Endothelial cell of umbilical vein (primary cell): ENCODE measurements around the gene SHISA9. TPM values are rescaled to one million over a fixed set of nuclear protein-coding genes. Genes with fewer than 3 reads are reported as not detected.

Source experiments
- BruUV-seq: library from RNA; stranded (reverse); fragments of 400-500 nt; replicated peaks from 2 replicates; lab custom pipeline; 2021; lab: Mats Ljungman, UMichigan
- CTCF ChIA-PET: fragments of 300-600, 350-600 bp; sonication (Branson Sonifier 250); formaldehyde crosslinking; loops from one replicate; lab custom pipeline; 2021; ENCODE audit warnings: antibody characterized with exemption, inconsistent platforms; lab: Charles Lee
- POLR2A ChIA-PET: fragments of 300-600, 350-600 bp; sonication (Branson Sonifier 250); formaldehyde crosslinking; loops from one replicate; lab custom pipeline; 2021; ENCODE audit warnings: antibody characterized with exemption, inconsistent platforms; lab: Charles Lee
- DNase-seq: peaks from one replicate; pipeline ENCODE4 v3.0.0-alpha.2; 2011; ENCODE audit warnings: low read depth, low spot score
- FAIRE-seq: peaks from 2 replicates; lab custom pipeline; 2011; peaks lifted over from hg19 to GRCh38; lab: Jason Lieb, UNC
- H2AFZ ChIP-seq: 2 replicates; pipeline ENCODE4 v1.6.0; 2012; ENCODE audit warnings: low read depth, low read length, control low read depth, inconsistent platforms
- H3K27ac ChIP-seq: 2 replicates; pipeline ENCODE4 v1.5.1; 2011; ENCODE audit warnings: low read depth, mild to moderate bottlenecking, control low read depth, low read length, moderate library complexity; ENCODE audit not compliant: insufficient read depth
- H3K27me3 ChIP-seq, 2 experiments: 2 replicates each; pipeline versions ENCODE4 v1.6.0 to v1.6.1; 2011; ENCODE audit warnings: low read length in 2 of 2, mixed read lengths in 1 of 2; ENCODE audit not compliant: control insufficient read depth in 2 of 2, insufficient read depth in 2 of 2
- H3K36me3 ChIP-seq, 2 experiments: 2 replicates in 1 of 2; 3 replicates in 1 of 2; pipeline ENCODE4 v1.5.1; 2011; ENCODE audit warnings: low read length in 2 of 2, mild to moderate bottlenecking in 1 of 2, moderate library complexity in 1 of 2; ENCODE audit not compliant: control insufficient read depth in 2 of 2, insufficient read depth in 2 of 2; ENCODE audit errors: extremely low read depth in 1 of 2
- H3K4me1 ChIP-seq: 3 replicates; pipeline ENCODE4 v1.5.1; 2011; ENCODE audit warnings: mild to moderate bottlenecking, low read length; ENCODE audit not compliant: control insufficient read depth, insufficient read depth; ENCODE audit errors: extremely low read depth
- H3K4me2 ChIP-seq: 2 replicates; pipeline ENCODE4 v1.6.1; 2011; ENCODE audit warnings: low read length, control low read depth, mixed read lengths; ENCODE audit not compliant: insufficient read depth
- H3K4me3 ChIP-seq, 3 experiments: fragments of 200-600 bp in 1 of 3; sonication (generic), shearing (Covaris generic) in 1 of 3; replicated peaks in 1 of 3; 2 replicates each; pipeline ENCODE4 v1.5.1; 2011 to 2016; ENCODE audit warnings: control low read depth in 3 of 3, low read length in 3 of 3, mild to moderate bottlenecking in 2 of 3, inconsistent platforms in 1 of 3, low read depth in 1 of 3, moderate library complexity in 1 of 3; ENCODE audit not compliant: insufficient read depth in 1 of 3
- H3K79me2 ChIP-seq: 2 replicates; pipeline ENCODE4 v1.6.0; 2012; ENCODE audit warnings: low read length, inconsistent platforms; ENCODE audit not compliant: control insufficient read depth, insufficient read depth
- H3K9ac ChIP-seq: replicated peaks from 2 replicates; pipeline ENCODE3; 2011; ENCODE audit warnings: low read length, control low read depth; ENCODE audit not compliant: insufficient read depth; ENCODE audit errors: extremely low read depth
- H3K9me1 ChIP-seq: replicated peaks from 3 replicates; pipeline ENCODE4 v1.6.0; 2011; ENCODE audit warnings: mild to moderate bottlenecking, low read length; ENCODE audit not compliant: control insufficient read depth, insufficient read depth; ENCODE audit errors: extremely low read depth
- H3K9me3 ChIP-seq: replicated peaks from 2 replicates; pipeline ENCODE4 v1.5.1; 2012; ENCODE audit warnings: low read length, inconsistent platforms; ENCODE audit not compliant: control insufficient read depth, insufficient read depth
- H4K20me1 ChIP-seq: replicated peaks from 2 replicates; pipeline ENCODE3; 2011; ENCODE audit warnings: mild to moderate bottlenecking, low read length; ENCODE audit not compliant: control insufficient read depth, insufficient read depth; ENCODE audit errors: extremely low read depth
- EZH2 ChIP-seq: IDR thresholded peaks from 2 replicates; pipeline ENCODE4 v1.6.1; 2012; ENCODE audit warnings: borderline replicate concordance, low read depth, mild to moderate bottlenecking, moderate library complexity, low read length, inconsistent platforms; ENCODE audit not compliant: severe bottlenecking
- FOS ChIP-seq: IDR thresholded peaks from 2 replicates; pipeline ENCODE4 v1.6.1; 2011; ENCODE audit warnings: mild to moderate bottlenecking, low read length, moderate library complexity, borderline replicate concordance; ENCODE audit not compliant: insufficient read depth
- GATA2 ChIP-seq: IDR thresholded peaks from 2 replicates; pipeline ENCODE4 v1.7.0; 2011; ENCODE audit warnings: low read depth, mild to moderate bottlenecking, moderate library complexity, mixed read lengths, low read length; ENCODE audit not compliant: insufficient read length, insufficient read depth
- JUN ChIP-seq: IDR thresholded peaks from 2 replicates; pipeline ENCODE4 v1.6.1; 2011; ENCODE audit warnings: borderline replicate concordance, low read depth; ENCODE audit not compliant: insufficient read length, insufficient read depth
- MYC ChIP-seq: IDR thresholded peaks from one replicate; pipeline ENCODE4 v1.6.1; 2011; ENCODE audit warnings: mild to moderate bottlenecking, low read depth, low read length
- POLR2A ChIP-seq: IDR thresholded peaks from 2 replicates; pipeline ENCODE4 v1.6.1; 2012; ENCODE audit warnings: low read depth, mild to moderate bottlenecking, control low read depth, low read length
- POLR2AphosphoS5 ChIP-seq: IDR thresholded peaks from 2 replicates; pipeline ENCODE4 v1.6.1; 2012; ENCODE audit warnings: low read depth, mild to moderate bottlenecking, control low read depth, low read length, moderate library complexity; ENCODE audit not compliant: insufficient read depth
- dilution Hi-C: fragments of 300-500 bp; cut with MboI; formaldehyde crosslinking; loops from one replicate; pipeline ENCODE4 v1.15.0; 2019; ENCODE audit warnings: low sequenced_read_pairs; ENCODE audit not compliant: extremely low pct_ligation_motif_present
- intact Hi-C: fragments of 100-400 bp; cut with micrococcal nuclease; formaldehyde crosslinking; loops from one replicate; pipeline ENCODE4 v1.10.0; 2022
- polyA plus RNA-seq, 4 experiments: library from polyadenylated mRNA; depleted of rRNA in 3 of 4; stranded (reverse) in 3 of 4; unstranded in 1 of 4; fragments of >200 nt; gene quantifications; 2 replicates each; pipeline versions ENCODE4 v1.2.1 to v1.2.3, GENCODE V29; 2011 to 2012; ENCODE audit warnings: missing spikeins in 1 of 4
- total RNA-seq: library from RNA; stranded (reverse); gene quantifications from 2 replicates; pipeline ENCODE4 v1.2.3, GENCODE V29; 2021
- TF ChIP-seq, protein P1 (sequence below), 2 donors: IDR thresholded peaks; 1 replicate in 1 of 2; 2 replicates in 1 of 2; pipeline ENCODE4 v1.5.1; 2011; ENCODE audit warnings: low read length in 2 of 2, mild to moderate bottlenecking in 2 of 2, moderate library complexity in 2 of 2, control low read depth in 1 of 2, inconsistent platforms in 1 of 2, low read depth in 1 of 2; ENCODE audit not compliant: insufficient read depth in 1 of 2; ENCODE audit errors: extremely low read depth in 1 of 2
- TF ChIP-seq, protein P2 (sequence below): IDR thresholded peaks from 2 replicates; pipeline ENCODE4 v1.6.1; 2011; ENCODE audit not compliant: insufficient read depth, insufficient read length

Gene SHISA9
- total and polyA plus RNA-seq, 2 donors (not counting 3 experiments of a cell fraction or from before 2014, with no cell fraction given): not detected

DNA sequence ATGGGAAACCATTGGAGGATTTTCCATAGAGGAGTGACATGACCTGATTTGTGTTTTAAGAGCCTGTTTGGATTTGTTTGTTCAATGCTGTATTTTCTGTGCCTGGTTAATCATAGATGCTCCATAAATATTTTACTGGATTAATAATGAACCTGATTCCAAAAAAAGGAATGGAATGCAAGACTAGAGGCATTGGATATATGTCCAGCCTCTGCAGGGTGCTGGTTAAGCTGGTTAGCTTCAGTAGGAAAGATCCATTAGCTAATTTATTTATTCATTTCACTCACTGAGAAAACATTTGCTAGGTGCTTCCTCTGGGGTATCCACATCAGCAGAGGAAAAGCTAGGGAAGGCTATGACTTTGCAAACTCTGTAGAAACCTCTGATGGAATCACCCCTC, 57.7 kb downstream of the SHISA9 start:
- H3K9me1 ChIP-seq: no peaks in the 10 kb centered on the region
- no TSS peak for BruUV-seq
- FAIRE-seq (no peak), DNase-seq (no peak)
- H3K9ac ChIP-seq: no peak overlapping the region
- H3K27ac ChIP-seq: no peak overlapping the region
- no peaks in the 10 kb centered on the region for H3K4me1 ChIP-seq
- intact Hi-C loops (no loop called here), dilution Hi-C loops (no loop called here)
- H3K36me3 ChIP-seq: no peaks in the 10 kb centered on the region
- TF ChIP-seq JUN: no peak
- TF ChIP-seq MYC: no peak
- TF ChIP-seq POLR2AphosphoS5: no peak
- TF ChIP-seq EZH2: no peak
- no peak for TF ChIP-seq FOS
- TF ChIP-seq, protein P1, sequence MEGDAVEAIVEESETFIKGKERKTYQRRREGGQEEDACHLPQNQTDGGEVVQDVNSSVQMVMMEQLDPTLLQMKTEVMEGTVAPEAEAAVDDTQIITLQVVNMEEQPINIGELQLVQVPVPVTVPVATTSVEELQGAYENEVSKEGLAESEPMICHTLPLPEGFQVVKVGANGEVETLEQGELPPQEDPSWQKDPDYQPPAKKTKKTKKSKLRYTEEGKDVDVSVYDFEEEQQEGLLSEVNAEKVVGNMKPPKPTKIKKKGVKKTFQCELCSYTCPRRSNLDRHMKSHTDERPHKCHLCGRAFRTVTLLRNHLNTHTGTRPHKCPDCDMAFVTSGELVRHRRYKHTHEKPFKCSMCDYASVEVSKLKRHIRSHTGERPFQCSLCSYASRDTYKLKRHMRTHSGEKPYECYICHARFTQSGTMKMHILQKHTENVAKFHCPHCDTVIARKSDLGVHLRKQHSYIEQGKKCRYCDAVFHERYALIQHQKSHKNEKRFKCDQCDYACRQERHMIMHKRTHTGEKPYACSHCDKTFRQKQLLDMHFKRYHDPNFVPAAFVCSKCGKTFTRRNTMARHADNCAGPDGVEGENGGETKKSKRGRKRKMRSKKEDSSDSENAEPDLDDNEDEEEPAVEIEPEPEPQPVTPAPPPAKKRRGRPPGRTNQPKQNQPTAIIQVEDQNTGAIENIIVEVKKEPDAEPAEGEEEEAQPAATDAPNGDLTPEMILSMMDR (IDR thresholded peaks at IDR 0.05; ENCODE audit: extremely low read depth in 1 of 2, insufficient read depth in 1 of 2, low read depth in 1 of 2, low read length in 2 of 2): no peak
- TF ChIP-seq GATA2: no peak
- TF ChIP-seq, protein P2, sequence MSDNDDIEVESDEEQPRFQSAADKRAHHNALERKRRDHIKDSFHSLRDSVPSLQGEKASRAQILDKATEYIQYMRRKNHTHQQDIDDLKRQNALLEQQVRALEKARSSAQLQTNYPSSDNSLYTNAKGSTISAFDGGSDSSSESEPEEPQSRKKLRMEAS: no peak
- no peak for TF ChIP-seq POLR2A
- H3K79me2 ChIP-seq: no peaks in the 10 kb centered on the region
- no peaks in the 10 kb centered on the region for H3K27me3 ChIP-seq
- no peak overlapping the region for H3K4me2 ChIP-seq
- CTCF ChIA-PET: interaction anchor here (0.5 kb wide), 1 partner anchor 327 kb away, joined by 4 read pairs; no protein-coding TSS in a partner anchor
- POLR2A ChIA-PET: no interaction called here
- H3K4me3 ChIP-seq: no peak overlapping the region
- no peaks in the 10 kb centered on the region for H4K20me1 ChIP-seq
- H2AFZ ChIP-seq: no peak overlapping the region
- H3K9me3 ChIP-seq: peaks cover 6% of the 10 kb centered on the region
